Measurements from ENCODE around the gene ADGRG6. TPM values are rescaled to one million over a fixed set of nuclear protein-coding genes. Genes with fewer than 3 reads are reported as not detected.

ADGRG6 gene
- total and polyA plus RNA-seq, 2 of the 8 experiments (the other 6 are each of a cell fraction or from before 2014, with no cell fraction given): 1.1 to 6.2 TPM

GRCh38 chr6:142373268-142374090, 71.7 kb downstream of the ADGRG6 start:
- no peak overlapping the region for H4K91ac ChIP-seq (replicated peaks; ENCODE audit: insufficient read length, low read length)
- no peak overlapping the region for H2BK120ac ChIP-seq (replicated peaks; ENCODE audit: low read depth, low read length)
- no peaks in the 10 kb centered on the region for H3K79me1 ChIP-seq (ENCODE audit: low read depth, low read length)
- POLR2A ChIA-PET (ENCODE audit: partially characterized antibody): no interaction called here
- H3K4ac ChIP-seq (replicated peaks; ENCODE audit: insufficient read length, low read depth, low read length): no peak overlapping the region
- peak overlapping the region; percentile 40; the same call in 1 of the 2 replicates for H2BK12ac ChIP-seq (ENCODE audit: low read depth, low read length)
- H3K36me3 ChIP-seq (ENCODE audit: control insufficient read depth in 2 of 4, insufficient read depth in 4 of 4, low read length in 3 of 4): no peaks in the 10 kb centered on the region
- no peak overlapping the region for H3K14ac ChIP-seq (ENCODE audit: insufficient read length)
- H2BK15ac ChIP-seq (ENCODE audit: low read length): no peak overlapping the region
- 100% methylated on average over 2 of the region's 2 CpGs; no CpG with 5 or more reads in 1 of the 2 experiments for WGBS, 2 experiments (ENCODE audit: extremely low coverage in 1 of 2, insufficient coverage in 1 of 2, insufficient read length in 1 of 2, insufficient replicate concordance in 2 of 2, low coverage in 1 of 2, low lambda C conversion rate in 2 of 2, missing lambda C conversion rate in 1 of 2)
- H3K23ac ChIP-seq (ENCODE audit: insufficient read length): no peak overlapping the region
- H3K56ac ChIP-seq (replicated peaks; ENCODE audit: insufficient read length, low read depth, low read length): no peak overlapping the region
- no peak overlapping the region for H3K27ac ChIP-seq (ENCODE audit: low read depth, low read length)
- H3K27me3 ChIP-seq (replicated peaks in 1 of 4; ENCODE audit: control insufficient read depth in 3 of 4, extremely low read depth in 1 of 4, insufficient read depth in 3 of 4, low read length in 3 of 4): no peaks in the 10 kb centered on the region
- TF ChIP-seq TAF1 (IDR thresholded peaks at IDR 0.05; ENCODE audit: low read depth, low read length) (no peak), KDM1A (IDR thresholded peaks at IDR 0.05; ENCODE audit: borderline replicate concordance, low read length) (no peak), NRF1 (IDR thresholded peaks at IDR 0.05; ENCODE audit: low read depth, low read length) (no peak), TBP (IDR thresholded peaks at IDR 0.05; ENCODE audit: low read depth, low read length) (no peak), BACH1 (IDR thresholded peaks at IDR 0.05; ENCODE audit: low read length) (no peak), CREB1 (IDR thresholded peaks at IDR 0.05) (no peak), KDM4A (IDR thresholded peaks at IDR 0.05; ENCODE audit: low read depth, low read length, severe bottlenecking) (no peak), NANOG (IDR thresholded peaks at IDR 0.05; ENCODE audit: insufficient read depth, low read depth, low read length, poor library complexity, severe bottlenecking) (no peak), HDAC6 (IDR thresholded peaks at IDR 0.05; ENCODE audit: low read depth, low read length) (no peak), CBX5 (IDR thresholded peaks at IDR 0.05; ENCODE audit: low read depth, low read length) (no peak), SAP30 (IDR thresholded peaks at IDR 0.05; ENCODE audit: insufficient read depth, insufficient replicate concordance, low read length) (no peak), TEAD4 (IDR thresholded peaks at IDR 0.05; ENCODE audit: low read depth, low read length) (no peak)
- FAIRE-seq (no peak), DNase-seq (ENCODE audit: low read depth in 1 of 2, low spot score in 2 of 2) (no peak)
- H3K23me2 ChIP-seq (ENCODE audit: low read depth, low read length): no peaks in the 10 kb centered on the region
- no peak overlapping the region for H2BK20ac ChIP-seq (ENCODE audit: low read length)
- no peak overlapping the region for H4K5ac ChIP-seq (ENCODE audit: insufficient read length, low read depth, low read length)
- no peak overlapping the region for H2AFZ ChIP-seq (ENCODE audit: low read length)
- H3K4me3 ChIP-seq (ENCODE audit: extremely low read depth in 1 of 4, insufficient read depth in 2 of 4, low read depth in 3 of 4, low read length in 4 of 4): no peak overlapping the region
- H3K79me2 ChIP-seq (ENCODE audit: control insufficient read depth in 1 of 2, insufficient read depth in 2 of 2, low read length in 2 of 2): no peaks in the 10 kb centered on the region
- no peak overlapping the region for H2BK5ac ChIP-seq (ENCODE audit: low read depth, low read length)
- H3K4me2 ChIP-seq (ENCODE audit: insufficient read depth in 1 of 2, low read depth in 2 of 2, low read length in 2 of 2): no peak overlapping the region
- peaks cover 0 to 4% (median 0%) of the 10 kb centered on the region in 4 experiments; a peak in 1 of 7 replicates for H3K4me1 ChIP-seq (replicated peaks in 1 of 4; ENCODE audit: control insufficient read depth in 3 of 4, insufficient read depth in 4 of 4, low read length in 3 of 4)
- H2AK5ac ChIP-seq (ENCODE audit: low read depth, low read length): no peak overlapping the region
- H3K18ac ChIP-seq (ENCODE audit: extremely low read depth, low read length): no peak overlapping the region
- CTCF ChIA-PET (ENCODE audit: partially characterized antibody): interaction anchor here (0.9 to 1.5 kb wide), 5 partner anchors 14 to 141 kb away, joined by 3 to 6 read pairs (median 3); no protein-coding TSS in a partner anchor
- no peak overlapping the region for H4K8ac ChIP-seq (ENCODE audit: extremely low read depth, insufficient read depth, low read length)
- H3K9ac ChIP-seq (replicated peaks in 1 of 4; ENCODE audit: extremely low read depth in 1 of 4, low read depth in 3 of 4, low read length in 3 of 4): no peak overlapping the region
- H3K9me3 ChIP-seq (ENCODE audit: insufficient read depth in 2 of 2, low read depth in 1 of 2, low read length in 1 of 2): no peaks in the 10 kb centered on the region
- no peaks in the 10 kb centered on the region for H4K20me1 ChIP-seq (replicated peaks in 1 of 2; ENCODE audit: control insufficient read depth in 1 of 2, insufficient read depth in 2 of 2, low read length in 2 of 2)

Measured in H1 (cell line).